ENCODE data around the gene FCN1.

DNA sequence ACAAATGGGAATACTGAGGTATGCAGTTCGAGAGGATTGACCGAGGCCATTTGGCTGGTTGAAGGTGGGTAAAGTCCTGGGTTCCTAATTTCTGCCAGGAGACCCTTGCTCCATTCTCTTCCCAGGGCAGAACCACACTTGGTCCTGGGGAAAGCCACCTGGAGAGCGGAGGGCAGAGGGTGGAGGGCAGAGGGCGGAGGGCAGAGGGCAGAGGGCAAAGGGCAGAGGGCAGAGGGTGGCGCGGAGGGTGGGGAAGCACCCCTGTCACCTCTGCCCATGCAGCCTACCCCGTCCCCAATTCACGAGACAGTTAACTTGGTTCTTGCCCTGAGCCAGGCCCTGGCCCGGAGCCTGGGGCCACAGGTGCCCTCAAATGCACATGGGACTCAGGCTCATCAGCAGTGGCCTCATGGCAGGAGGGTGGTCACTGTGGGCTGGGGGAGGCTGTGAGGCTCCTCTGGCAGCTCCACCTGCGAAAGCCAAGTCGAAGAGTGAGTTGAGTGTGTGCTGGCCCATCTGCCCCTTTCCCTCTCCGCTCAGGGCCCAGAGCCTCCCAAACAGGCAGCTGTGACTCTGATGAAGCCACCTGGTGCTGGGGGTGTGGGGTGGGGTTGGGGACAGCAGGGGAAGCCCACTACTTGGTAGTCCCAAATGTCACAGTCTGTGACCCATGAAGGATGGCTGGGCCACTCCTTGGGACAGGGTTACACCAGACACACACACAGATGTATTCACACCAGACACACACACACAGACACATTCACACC lies 28.0 kb upstream of the FCN1 start:
- TF ChIP-seq, protein P1, sequence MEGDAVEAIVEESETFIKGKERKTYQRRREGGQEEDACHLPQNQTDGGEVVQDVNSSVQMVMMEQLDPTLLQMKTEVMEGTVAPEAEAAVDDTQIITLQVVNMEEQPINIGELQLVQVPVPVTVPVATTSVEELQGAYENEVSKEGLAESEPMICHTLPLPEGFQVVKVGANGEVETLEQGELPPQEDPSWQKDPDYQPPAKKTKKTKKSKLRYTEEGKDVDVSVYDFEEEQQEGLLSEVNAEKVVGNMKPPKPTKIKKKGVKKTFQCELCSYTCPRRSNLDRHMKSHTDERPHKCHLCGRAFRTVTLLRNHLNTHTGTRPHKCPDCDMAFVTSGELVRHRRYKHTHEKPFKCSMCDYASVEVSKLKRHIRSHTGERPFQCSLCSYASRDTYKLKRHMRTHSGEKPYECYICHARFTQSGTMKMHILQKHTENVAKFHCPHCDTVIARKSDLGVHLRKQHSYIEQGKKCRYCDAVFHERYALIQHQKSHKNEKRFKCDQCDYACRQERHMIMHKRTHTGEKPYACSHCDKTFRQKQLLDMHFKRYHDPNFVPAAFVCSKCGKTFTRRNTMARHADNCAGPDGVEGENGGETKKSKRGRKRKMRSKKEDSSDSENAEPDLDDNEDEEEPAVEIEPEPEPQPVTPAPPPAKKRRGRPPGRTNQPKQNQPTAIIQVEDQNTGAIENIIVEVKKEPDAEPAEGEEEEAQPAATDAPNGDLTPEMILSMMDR (IDR thresholded peaks at IDR 0.05): no peak
- TF ChIP-seq POLR2A (IDR thresholded peaks at IDR 0.05): no peak

All from right lobe of liver (tissue), 4 donors.